ENCODE data around the gene PLA2G4C. TPM values are rescaled to one million over a fixed set of nuclear protein-coding genes. Genes with fewer than 3 reads are reported as not detected.

The PLA2G4C gene
- total and polyA plus RNA-seq, 10 donors, result 17.0 to 62.5 (median 34.3) TPM

- 67 to 83% (median 74%) methylated on average over 2 of the region's 2 CpGs for WGBS, 5 donors
Observed at GRCh38 chr19:48069435-48069834, 41.2 kb downstream of the PLA2G4C start.

GRCh38 chr19:48064509-48064908 lies 46.1 kb downstream of the PLA2G4C start:
- intact Hi-C loops (cut with DNase I; ENCODE audit: low total_unique reads), result no loop called here
- no peaks in the 10 kb centered on the region for H3K4me1 ChIP-seq
- peaks cover 0 to 7% (median 0%) of the 10 kb centered on the region in 7 donors for H3K27me3 ChIP-seq (replicated peaks in 1 of 7)
- H3K27ac ChIP-seq, result no peak overlapping the region
- H3K9me3 ChIP-seq, result no peaks in the 10 kb centered on the region
- TF ChIP-seq POLR2A (IDR thresholded peaks at IDR 0.05) (no peak), POLR2AphosphoS5 (IDR thresholded peaks at IDR 0.05) (no peak), CTCF (IDR thresholded peaks at IDR 0.05 in 8 of 11, conservative IDR thresholded peaks at IDR 0.05 in 3 of 11) (no peak)
- WGBS, 5 donors, result 84 to 90% (median 88%) methylated on average over 2 of the region's 2 CpGs
- H3K36me3 ChIP-seq, result peaks cover 0 to 32% (median 14%) of the 10 kb centered on the region in 6 donors
- no peak overlapping the region for H3K4me3 ChIP-seq
- no peak for DNase-seq

More at GRCh38 chr19:48069435-48069834, 41.2 kb downstream of the PLA2G4C start:
- Histone ChIP-seq H3K4me3 (no peak overlapping the region), H3K9me3 (no peaks in the 10 kb centered on the region), H3K4me1 (no peaks in the 10 kb centered on the region), H3K36me3 (peaks cover 0 to 45% (median 30%) of the 10 kb centered on the region in 6 donors), H3K27me3 (replicated peaks in 1 of 7) (no peaks in the 10 kb centered on the region), H3K27ac (no peak overlapping the region)
- no peak for DNase-seq
- intact Hi-C loops (cut with DNase I; ENCODE audit: low total_unique reads), result no loop called here
- TF ChIP-seq POLR2AphosphoS5 (IDR thresholded peaks at IDR 0.05) (no peak), POLR2A (IDR thresholded peaks at IDR 0.05) (no peak), CTCF (IDR thresholded peaks at IDR 0.05 in 8 of 11, conservative IDR thresholded peaks at IDR 0.05 in 3 of 11) (no peak)

- H3K4me3 ChIP-seq, result no peak overlapping the region
- peaks cover 0 to 20% (median 10%) of the 10 kb centered on the region in 6 donors for H3K36me3 ChIP-seq
- no peaks in the 10 kb centered on the region for H3K9me3 ChIP-seq
- H3K27me3 ChIP-seq (replicated peaks in 1 of 7), result peaks cover 0 to 7% (median 0%) of the 10 kb centered on the region in 7 donors
- 57 to 64% (median 59%) methylated on average over 35 to 37 of the region's 37 CpGs for WGBS, 5 donors
- intact Hi-C loops (cut with DNase I; ENCODE audit: low total_unique reads), result no loop called here
- H3K27ac ChIP-seq, result no peak overlapping the region
- TF ChIP-seq POLR2A (IDR thresholded peaks at IDR 0.05), result no peak
- no peak for TF ChIP-seq CTCF (IDR thresholded peaks at IDR 0.05 in 8 of 11, conservative IDR thresholded peaks at IDR 0.05 in 3 of 11)
- TF ChIP-seq POLR2AphosphoS5 (IDR thresholded peaks at IDR 0.05), result no peak
- H3K4me1 ChIP-seq, result no peaks in the 10 kb centered on the region
- DNase-seq, result no peak
Observed at GRCh38 chr19:48061401-48062344, 48.9 kb downstream of the PLA2G4C start.

GRCh38 chr19:48060381-48060780 lies 50.2 kb downstream of the PLA2G4C start:
- TF ChIP-seq POLR2A (IDR thresholded peaks at IDR 0.05) (no peak), CTCF (IDR thresholded peaks at IDR 0.05 in 8 of 11, conservative IDR thresholded peaks at IDR 0.05 in 3 of 11) (no peak)
- DNase-seq, result no peak
- WGBS, 5 donors, result 88 to 92% (median 91%) methylated on average over 5 of the region's 5 CpGs
- H3K27me3 ChIP-seq (replicated peaks in 1 of 7), result peaks cover 0 to 7% (median 0%) of the 10 kb centered on the region in 7 donors
- H3K27ac ChIP-seq, result no peak overlapping the region
- H3K4me1 ChIP-seq, result no peaks in the 10 kb centered on the region
- intact Hi-C loops (cut with DNase I; ENCODE audit: low total_unique reads), result no loop called here
- no peak overlapping the region for H3K4me3 ChIP-seq
- H3K9me3 ChIP-seq, result no peaks in the 10 kb centered on the region
- H3K36me3 ChIP-seq, result peaks cover 0 to 15% (median 7%) of the 10 kb centered on the region in 6 donors

Measured in spleen (tissue), 11 donors.